Measurements from ENCODE around the gene ROR1.

Gene ROR1

DNA sequence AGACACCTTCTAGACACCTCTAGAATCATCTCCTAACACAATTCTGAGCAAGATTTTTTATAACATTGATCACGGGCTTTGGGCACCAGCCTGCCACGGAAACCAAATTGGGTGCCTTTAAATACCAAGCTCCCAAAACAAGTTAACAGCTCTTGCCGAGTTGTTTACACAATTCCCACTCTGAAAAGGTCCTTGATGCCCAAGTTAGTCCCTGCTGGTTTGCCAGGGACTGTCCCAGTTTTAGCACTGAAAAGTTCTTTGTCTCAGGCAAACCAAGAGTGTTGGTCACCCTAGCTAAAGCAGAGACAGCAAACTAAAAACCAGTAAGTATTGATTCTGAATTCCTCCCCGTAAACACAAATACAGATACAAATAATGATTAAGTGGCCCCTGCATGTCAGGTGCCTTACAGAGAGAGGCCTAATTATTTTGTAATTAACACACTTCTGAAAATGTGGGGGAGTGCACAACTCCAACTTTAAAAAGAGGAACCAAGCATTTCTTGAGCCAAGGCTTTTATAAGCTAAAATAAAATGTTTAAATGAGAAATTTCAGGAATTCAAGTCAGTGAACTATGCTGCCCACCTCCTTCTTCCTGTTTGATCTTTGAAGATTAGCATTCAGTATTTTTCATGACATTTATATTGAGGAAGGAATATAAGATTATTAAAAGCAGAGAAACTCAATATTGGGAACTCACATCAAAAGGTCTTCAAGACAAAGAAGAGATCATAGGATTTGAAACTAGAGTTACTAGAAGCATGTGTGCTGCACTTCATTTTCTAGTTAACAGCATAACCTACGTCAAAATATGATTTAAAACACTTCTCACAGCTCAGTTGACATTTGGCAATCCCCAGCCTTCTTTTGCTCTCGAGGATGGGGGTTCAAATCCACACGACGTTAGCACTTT, 420.6 kb downstream of the ROR1 start:
- TF ChIP-seq, protein P1, sequence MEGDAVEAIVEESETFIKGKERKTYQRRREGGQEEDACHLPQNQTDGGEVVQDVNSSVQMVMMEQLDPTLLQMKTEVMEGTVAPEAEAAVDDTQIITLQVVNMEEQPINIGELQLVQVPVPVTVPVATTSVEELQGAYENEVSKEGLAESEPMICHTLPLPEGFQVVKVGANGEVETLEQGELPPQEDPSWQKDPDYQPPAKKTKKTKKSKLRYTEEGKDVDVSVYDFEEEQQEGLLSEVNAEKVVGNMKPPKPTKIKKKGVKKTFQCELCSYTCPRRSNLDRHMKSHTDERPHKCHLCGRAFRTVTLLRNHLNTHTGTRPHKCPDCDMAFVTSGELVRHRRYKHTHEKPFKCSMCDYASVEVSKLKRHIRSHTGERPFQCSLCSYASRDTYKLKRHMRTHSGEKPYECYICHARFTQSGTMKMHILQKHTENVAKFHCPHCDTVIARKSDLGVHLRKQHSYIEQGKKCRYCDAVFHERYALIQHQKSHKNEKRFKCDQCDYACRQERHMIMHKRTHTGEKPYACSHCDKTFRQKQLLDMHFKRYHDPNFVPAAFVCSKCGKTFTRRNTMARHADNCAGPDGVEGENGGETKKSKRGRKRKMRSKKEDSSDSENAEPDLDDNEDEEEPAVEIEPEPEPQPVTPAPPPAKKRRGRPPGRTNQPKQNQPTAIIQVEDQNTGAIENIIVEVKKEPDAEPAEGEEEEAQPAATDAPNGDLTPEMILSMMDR (IDR thresholded peaks at IDR 0.05; ENCODE audit: insufficient read depth, low read depth, low read length, missing control alignments): no peak
- no peak overlapping the region for H3K4me3 ChIP-seq (ENCODE audit: low read length)
- no peak for DNase-seq (ENCODE audit: low read depth)

DNA sequence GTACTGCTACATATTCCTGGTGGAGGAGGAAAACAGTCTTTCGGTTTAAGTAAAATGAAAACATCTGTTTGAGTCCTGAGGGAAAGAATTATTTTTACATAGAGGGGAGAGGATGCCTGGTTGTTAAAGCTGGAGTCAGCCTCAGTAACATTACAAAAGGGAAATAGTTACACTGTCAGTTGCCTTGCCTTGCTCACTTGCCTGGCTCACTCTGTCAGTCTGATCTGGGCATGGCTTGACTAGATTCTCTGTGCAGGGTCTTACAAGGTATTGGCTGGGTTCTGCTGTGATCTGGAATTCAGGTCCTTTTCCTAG, 421.2 kb downstream of the ROR1 start:
- no peak for DNase-seq (ENCODE audit: low read depth)
- TF ChIP-seq, protein P1 (IDR thresholded peaks at IDR 0.05; ENCODE audit: insufficient read depth, low read depth, low read length, missing control alignments): no peak
- no peak overlapping the region for H3K4me3 ChIP-seq (ENCODE audit: low read length)

DNA sequence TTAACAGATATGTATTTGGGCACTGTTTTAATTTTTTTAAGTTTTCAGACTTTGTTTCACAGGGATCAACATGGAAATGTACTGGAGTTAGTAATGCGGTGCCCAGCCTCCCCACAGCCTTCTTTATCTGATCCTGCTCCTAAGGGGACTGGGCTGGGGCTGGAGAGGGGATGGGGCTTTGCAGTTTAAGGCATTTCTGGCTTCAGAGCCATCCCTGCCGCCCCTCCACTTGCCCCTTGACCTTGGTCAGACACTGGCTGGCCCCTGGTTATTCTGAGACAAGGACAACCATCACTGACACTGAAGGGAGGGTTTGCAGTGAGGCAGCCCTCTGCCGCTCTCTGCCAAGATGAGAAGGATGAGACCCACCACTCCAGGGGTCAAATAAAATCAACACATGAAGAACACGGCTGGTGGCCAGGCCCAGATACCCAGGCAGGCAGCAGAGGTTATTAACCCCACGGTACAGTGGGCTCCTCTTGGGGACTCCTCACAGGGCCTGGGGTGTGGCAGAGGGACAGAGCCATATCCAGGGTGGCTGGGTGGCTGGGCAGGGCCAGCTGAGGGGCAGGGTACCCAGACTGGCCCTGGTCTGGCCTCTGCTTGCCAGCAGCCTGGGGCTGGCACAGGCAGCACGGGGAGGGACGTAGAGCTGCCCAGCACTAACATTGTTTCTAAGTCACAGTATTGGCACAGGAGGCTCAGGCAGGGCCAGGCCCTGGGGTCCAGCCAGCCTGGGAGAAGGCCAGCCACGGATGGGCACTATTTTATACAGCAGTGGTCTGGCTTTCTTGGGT, 422.5 kb downstream of the ROR1 start:
- no peak for DNase-seq (ENCODE audit: low read depth)
- TF ChIP-seq, protein P1 (IDR thresholded peaks at IDR 0.05; ENCODE audit: insufficient read depth, low read depth, low read length, missing control alignments): no peak
- H3K4me3 ChIP-seq (ENCODE audit: low read length): no peak overlapping the region

DNA sequence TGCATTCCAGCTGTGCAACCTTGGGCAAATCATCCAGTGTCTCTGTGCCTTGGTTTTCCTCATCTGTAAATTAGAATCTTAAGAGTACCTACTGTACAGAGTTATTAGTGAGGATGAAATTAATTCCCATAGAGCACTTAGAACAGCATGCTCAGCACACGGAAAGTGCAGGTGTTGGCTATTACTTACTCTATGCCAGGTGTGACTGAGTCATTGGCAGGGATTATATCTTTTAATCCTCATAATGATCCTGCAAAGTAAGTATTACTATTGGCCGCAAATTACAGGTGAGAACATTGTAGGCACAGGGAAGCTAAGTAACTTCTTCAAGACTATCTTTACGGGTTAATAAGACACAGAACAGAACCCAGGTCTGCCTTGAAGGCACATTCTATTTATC, 423.3 kb downstream of the ROR1 start:
- H3K4me3 ChIP-seq (ENCODE audit: low read length): no peak overlapping the region
- TF ChIP-seq, protein P1 (IDR thresholded peaks at IDR 0.05; ENCODE audit: insufficient read depth, low read depth, low read length, missing control alignments): no peak
- no peak for DNase-seq (ENCODE audit: low read depth)

DNA sequence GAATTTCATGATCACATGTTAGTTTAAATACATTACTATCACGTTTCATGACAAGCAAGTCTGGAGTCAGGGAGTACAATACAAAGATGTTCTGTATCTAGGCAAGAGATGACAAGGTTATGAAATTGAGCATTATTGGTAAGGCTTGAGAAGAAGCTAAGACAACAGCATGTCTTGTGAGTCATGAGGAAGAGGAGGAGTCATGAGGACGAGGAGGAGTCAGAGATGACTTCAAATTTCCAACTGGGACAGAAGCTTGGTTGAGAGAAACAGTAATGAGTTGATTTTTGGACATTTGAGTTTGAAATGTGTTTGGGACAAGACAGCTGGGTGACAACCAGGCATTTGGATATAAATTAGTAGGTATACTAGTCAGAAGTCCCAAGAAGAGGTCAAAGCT, 425.3 kb downstream of the ROR1 start:
- no peak overlapping the region for H3K4me3 ChIP-seq (ENCODE audit: low read length)
- peak; percentile 46 for DNase-seq (ENCODE audit: low read depth)
- TF ChIP-seq, protein P1 (IDR thresholded peaks at IDR 0.05; ENCODE audit: insufficient read depth, low read depth, low read length, missing control alignments): no peak

DNA sequence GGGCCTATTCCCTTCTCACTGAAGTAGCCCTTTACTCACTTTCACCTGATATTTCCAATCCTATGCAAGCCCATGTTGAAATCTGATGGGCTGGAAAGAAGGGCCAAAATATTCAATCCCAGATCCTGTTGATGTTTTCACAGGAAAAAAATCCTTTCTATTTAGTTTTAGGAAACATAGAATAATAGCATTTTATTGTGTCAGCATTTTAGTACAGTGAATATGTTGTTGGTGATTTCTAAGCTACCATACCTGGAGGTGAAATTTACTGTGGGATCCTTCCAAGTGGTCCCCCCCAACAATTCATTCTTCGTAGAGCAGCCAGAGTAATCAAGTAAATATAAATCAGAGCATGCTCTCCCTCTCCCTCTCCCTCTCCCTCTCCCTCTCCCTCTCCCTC, 426.2 kb downstream of the ROR1 start:
- H3K4me3 ChIP-seq (ENCODE audit: low read length): no peak overlapping the region
- TF ChIP-seq, protein P1 (IDR thresholded peaks at IDR 0.05; ENCODE audit: insufficient read depth, low read depth, low read length, missing control alignments): no peak

More for the DNA sequence above, 426.2 kb downstream of the ROR1 start:
- no peak for DNase-seq (ENCODE audit: low read depth)

Data from epithelial cell of esophagus (primary cell).